WERI-Rb-1 (cell line): ENCODE results near the gene BBS2.

Experiments
- DNase-seq: peaks from one replicate; pipeline ENCODE4 v3.0.0-alpha.2; 2020
- H3K27ac ChIP-seq: fragments of 250-450 bp; sonication (Bioruptor Pico); 2 replicates; pipeline ENCODE4 v1.5.1; 2020; ENCODE audit warnings: mild to moderate bottlenecking, moderate library complexity
- H3K27me3 ChIP-seq: fragments of 250-450 bp; sonication (Bioruptor Pico); 2 replicates; pipeline ENCODE4 v1.5.1; 2021; ENCODE audit warnings: mild to moderate bottlenecking, low read depth, moderate library complexity; ENCODE audit not compliant: insufficient read depth, severe bottlenecking
- H3K36me3 ChIP-seq: fragments of 250-450 bp; sonication (Bioruptor Pico); 2 replicates; pipeline ENCODE4 v1.5.1; 2020; ENCODE audit warnings: mild to moderate bottlenecking, moderate library complexity
- H3K4me3 ChIP-seq: 2 replicates; pipeline ENCODE4 v1.5.1; 2011; ENCODE audit warnings: low read depth, mild to moderate bottlenecking, control low read depth, low read length
- H3K9me3 ChIP-seq: fragments of 250-450 bp; sonication (Bioruptor Pico); 2 replicates; pipeline ENCODE4 v1.5.1; 2021; ENCODE audit warnings: mild to moderate bottlenecking, moderate library complexity; ENCODE audit not compliant: severe bottlenecking
- TF ChIP-seq, protein P1 (sequence below): IDR thresholded peaks from 2 replicates; pipeline ENCODE4 v1.5.1; 2011; ENCODE audit warnings: low read depth, mild to moderate bottlenecking, control low read depth, inconsistent platforms, low read length

Gene BBS2

DNA sequence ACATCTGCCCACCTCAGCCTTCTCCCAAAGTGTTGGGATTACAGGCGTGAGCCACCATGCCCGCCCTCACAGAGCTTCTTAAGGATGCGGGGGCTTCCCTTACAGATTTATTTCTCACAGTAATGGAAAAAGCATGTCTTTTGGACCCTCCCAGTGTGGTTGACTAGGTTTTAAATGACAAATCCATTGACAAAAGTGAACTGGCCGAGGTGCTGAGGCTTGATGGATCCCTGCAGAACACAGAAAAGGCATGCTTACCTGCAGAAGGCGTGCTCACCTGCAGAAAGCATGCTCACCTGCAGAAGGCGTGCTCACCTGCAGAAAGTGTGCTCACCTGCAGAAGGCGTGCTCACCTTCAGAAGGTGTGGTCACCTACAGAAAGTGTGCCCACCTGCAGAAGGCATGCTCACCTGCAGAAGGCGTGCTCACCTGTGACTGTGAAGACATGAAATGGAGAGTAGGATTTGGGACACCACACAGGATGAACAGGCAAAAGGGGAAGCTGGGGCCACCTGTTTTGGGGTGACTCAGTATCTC, 15.1 kb upstream of the BBS2 start:
- no peak for DNase-seq
- TF ChIP-seq, protein P1, sequence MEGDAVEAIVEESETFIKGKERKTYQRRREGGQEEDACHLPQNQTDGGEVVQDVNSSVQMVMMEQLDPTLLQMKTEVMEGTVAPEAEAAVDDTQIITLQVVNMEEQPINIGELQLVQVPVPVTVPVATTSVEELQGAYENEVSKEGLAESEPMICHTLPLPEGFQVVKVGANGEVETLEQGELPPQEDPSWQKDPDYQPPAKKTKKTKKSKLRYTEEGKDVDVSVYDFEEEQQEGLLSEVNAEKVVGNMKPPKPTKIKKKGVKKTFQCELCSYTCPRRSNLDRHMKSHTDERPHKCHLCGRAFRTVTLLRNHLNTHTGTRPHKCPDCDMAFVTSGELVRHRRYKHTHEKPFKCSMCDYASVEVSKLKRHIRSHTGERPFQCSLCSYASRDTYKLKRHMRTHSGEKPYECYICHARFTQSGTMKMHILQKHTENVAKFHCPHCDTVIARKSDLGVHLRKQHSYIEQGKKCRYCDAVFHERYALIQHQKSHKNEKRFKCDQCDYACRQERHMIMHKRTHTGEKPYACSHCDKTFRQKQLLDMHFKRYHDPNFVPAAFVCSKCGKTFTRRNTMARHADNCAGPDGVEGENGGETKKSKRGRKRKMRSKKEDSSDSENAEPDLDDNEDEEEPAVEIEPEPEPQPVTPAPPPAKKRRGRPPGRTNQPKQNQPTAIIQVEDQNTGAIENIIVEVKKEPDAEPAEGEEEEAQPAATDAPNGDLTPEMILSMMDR: no peak

DNA sequence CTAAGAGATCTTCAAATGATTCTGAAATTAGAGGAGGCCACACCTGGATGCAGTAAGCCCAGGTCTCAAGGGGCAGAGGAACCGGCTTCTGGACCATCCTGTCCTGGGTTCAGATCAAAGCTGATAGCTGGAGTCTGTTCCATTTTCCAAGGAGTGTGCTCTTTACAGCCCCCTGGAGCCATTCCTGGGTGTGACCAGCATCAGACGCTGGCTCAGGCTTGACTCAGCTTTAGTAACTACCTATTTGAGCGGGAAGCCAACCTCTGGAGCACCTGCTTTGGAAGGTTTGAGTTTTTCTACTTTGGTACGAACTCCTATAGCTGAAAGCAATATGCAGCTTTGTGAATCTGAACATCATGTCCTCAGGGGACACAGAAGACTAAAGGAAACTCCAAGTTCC, 12.9 kb upstream of the BBS2 start:
- no peaks in the 10 kb centered on the region for H3K36me3 ChIP-seq
- no peak overlapping the region for H3K4me3 ChIP-seq
- H3K9me3 ChIP-seq: no peaks in the 10 kb centered on the region
- TF ChIP-seq, protein P1: peak; percentile 34
- DNase-seq: no peak
- H3K27ac ChIP-seq: no peak overlapping the region
- H3K27me3 ChIP-seq: no peaks in the 10 kb centered on the region

More for the DNA sequence above, 15.1 kb upstream of the BBS2 start:
- H3K27me3 ChIP-seq: no peaks in the 10 kb centered on the region
- no peak overlapping the region for H3K4me3 ChIP-seq
- H3K27ac ChIP-seq: no peak overlapping the region
- H3K36me3 ChIP-seq: no peaks in the 10 kb centered on the region
- H3K9me3 ChIP-seq: no peaks in the 10 kb centered on the region

DNA sequence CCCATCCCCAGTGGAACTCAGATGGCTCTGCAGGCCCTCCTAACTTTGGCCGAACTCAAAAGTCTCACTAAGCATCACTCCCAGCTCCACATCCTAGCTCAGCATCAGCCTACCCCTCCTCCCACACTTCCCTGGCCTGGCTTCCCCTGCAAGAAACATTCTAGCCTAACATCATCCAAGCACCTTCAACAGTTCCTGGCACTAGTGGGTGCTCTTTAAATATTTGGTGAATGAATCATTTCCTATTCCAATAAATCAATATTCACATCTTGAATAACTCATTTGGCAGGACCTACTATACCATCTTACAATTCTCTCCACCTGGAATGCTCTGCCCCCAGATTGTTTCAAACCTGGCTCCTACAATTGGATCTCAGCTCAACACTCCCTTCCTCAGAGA, 11.0 kb upstream of the BBS2 start:
- no peaks in the 10 kb centered on the region for H3K9me3 ChIP-seq
- H3K36me3 ChIP-seq: no peaks in the 10 kb centered on the region
- TF ChIP-seq, protein P1: no peak
- H3K27ac ChIP-seq: no peak overlapping the region
- no peak overlapping the region for H3K4me3 ChIP-seq
- H3K27me3 ChIP-seq: no peaks in the 10 kb centered on the region
- no peak for DNase-seq

DNA sequence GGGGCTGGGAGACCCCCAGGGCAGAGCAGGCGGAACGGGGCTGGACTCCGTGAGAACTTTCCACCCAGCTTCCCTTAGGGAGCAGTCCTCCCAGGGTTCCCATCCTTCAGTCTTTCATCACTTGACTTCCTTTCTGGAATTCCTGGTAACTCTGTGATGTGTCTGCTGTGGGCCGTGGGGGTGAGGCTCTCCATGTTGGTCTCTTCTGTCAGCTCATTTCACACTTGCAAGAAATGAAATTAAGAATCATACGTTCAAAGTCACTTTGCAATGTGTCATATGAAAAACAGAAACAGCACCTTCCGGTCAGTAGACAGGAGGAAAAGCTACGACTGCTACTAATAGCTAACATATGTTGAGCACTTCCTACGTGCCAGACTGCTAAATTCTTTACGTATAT, 5.4 kb upstream of the BBS2 start:
- no peak for DNase-seq
- no peaks in the 10 kb centered on the region for H3K27me3 ChIP-seq
- no peak overlapping the region for H3K27ac ChIP-seq
- no peaks in the 10 kb centered on the region for H3K36me3 ChIP-seq
- H3K9me3 ChIP-seq: no peaks in the 10 kb centered on the region
- TF ChIP-seq, protein P1: no peak
- H3K4me3 ChIP-seq: no peak overlapping the region

DNA sequence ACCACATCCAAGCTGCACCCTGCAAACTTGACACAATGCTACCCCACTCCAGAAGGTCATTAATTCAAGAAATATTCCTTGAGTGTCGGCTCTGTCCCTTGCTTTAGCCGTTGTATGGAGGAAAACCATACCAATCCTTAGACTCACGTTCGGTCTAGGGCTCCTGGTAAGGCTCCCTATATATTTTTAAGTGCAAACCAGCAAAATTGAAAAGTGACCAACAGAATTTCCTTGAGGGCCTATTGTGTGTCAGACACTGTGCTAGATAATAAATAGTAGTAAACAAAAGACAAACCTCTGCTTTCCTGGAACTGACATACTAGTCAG, 390 bp upstream of the BBS2 start:
- peak overlapping the region; percentile 94 for H3K4me3 ChIP-seq
- H3K9me3 ChIP-seq: no peaks in the 10 kb centered on the region
- DNase-seq: no peak
- peak overlapping the region; percentile 79 for H3K27ac ChIP-seq
- TF ChIP-seq, protein P1: no peak
- no peaks in the 10 kb centered on the region for H3K36me3 ChIP-seq
- H3K27me3 ChIP-seq: no peaks in the 10 kb centered on the region

DNA sequence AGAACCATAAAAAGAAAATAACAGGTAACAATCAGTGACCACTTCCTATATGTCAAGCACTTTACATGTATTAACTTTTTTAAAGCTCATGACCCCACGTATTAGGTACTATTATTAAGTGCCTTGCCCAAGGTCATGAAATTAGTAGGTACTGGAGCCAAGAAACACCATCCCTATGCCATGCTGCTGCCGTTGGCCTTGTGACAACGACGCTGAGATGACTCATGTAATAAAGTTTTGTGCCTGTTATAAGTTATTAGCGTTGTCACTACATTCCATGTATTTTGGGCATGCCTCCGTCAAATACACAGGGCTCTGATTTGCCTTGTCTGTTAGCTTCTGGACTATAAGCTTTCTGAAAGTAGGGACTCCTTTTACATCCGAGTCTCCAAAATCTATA, 1.4 kb downstream of the BBS2 start:
- TF ChIP-seq, protein P1: no peak
- H3K4me3 ChIP-seq: no peak overlapping the region
- no peaks in the 10 kb centered on the region for H3K27me3 ChIP-seq
- no peaks in the 10 kb centered on the region for H3K9me3 ChIP-seq
- no peak overlapping the region for H3K27ac ChIP-seq
- no peaks in the 10 kb centered on the region for H3K36me3 ChIP-seq
- DNase-seq: no peak
